Stomach (tissue), 8 donors: ENCODE data around the gene C1GALT1C1. TPM values are rescaled to one million over a fixed set of nuclear protein-coding genes. Genes with fewer than 3 reads are reported as not detected.

Experiments used
- polyA plus RNA-seq, 3 donors: library from polyadenylated mRNA; stranded (reverse); fragments of 200-250 nt; gene quantifications; one replicate each; pipeline ENCODE4 v1.2.3, GENCODE V29; 2013
- total RNA-seq, 5 donors: library from RNA; depleted of rRNA; stranded (reverse); fragments of >200 nt; gene quantifications; one replicate each; pipeline versions ENCODE4 v1.1.0 to v1.2.3, GENCODE V29; 2014 to 2016
- donor health status: healthy with polysubstance abuse.
- donor health status: Bipolar disorder and iron deficiency.
- donor health status: healthy.

Gene C1GALT1C1
- total and polyA plus RNA-seq, 8 donors: 2.7 to 39.3 (median 10.7) TPM; not detected in 1

Other genes with a start within 250 kb of the C1GALT1C1 start
- 100 to 1,000 TPM in 1 of 5 donors, 10 to 100 TPM in 3, 1 to 10 TPM in 1; 2.6 to 153 (median 35.7) TPM for gene LAMP2, start 160.8 kb downstream of the C1GALT1C1 start, total RNA-seq
- gene LAMP2, start 160.8 kb downstream of the C1GALT1C1 start, polyA plus RNA-seq: 10 to 100 TPM; 21.8 to 41.5 (median 29.6) TPM
- 10 to 100 TPM in 4 of 5 donors, 1 to 10 TPM in 1; 6.7 to 54.0 (median 29.7) TPM for gene CUL4B, start 69.1 kb downstream of the C1GALT1C1 start, total RNA-seq
- 10 to 100 TPM; 14.4 to 18.5 (median 15.2) TPM for gene CUL4B, start 69.1 kb downstream of the C1GALT1C1 start, polyA plus RNA-seq
- 10 to 100 TPM in 3 of 5 donors, 1 to 10 TPM in 1, not detected in 1; 3.2 to 38.4 (median 26.9) TPM for gene MCTS1, start 26.0 kb downstream of the C1GALT1C1 start, total RNA-seq
- 10 to 100 TPM; 55.3 to 82.8 (median 64.4) TPM for gene MCTS1, start 26.0 kb downstream of the C1GALT1C1 start, polyA plus RNA-seq
- gene CT47B1, start 245.8 kb upstream of the C1GALT1C1 start, total RNA-seq: not detected
- gene CT47B1, start 245.8 kb upstream of the C1GALT1C1 start, polyA plus RNA-seq: not detected